ENCODE results near the gene SCLT1. TPM values are rescaled to one million over a fixed set of nuclear protein-coding genes. Genes with fewer than 3 reads are reported as not detected.

Gene SCLT1
- total and polyA plus RNA-seq, 3 donors from 2014 or later = 5.9 to 25.3 (median 17.5) TPM

- no peak for DNase-seq
- Histone ChIP-seq H3K4me1 (no peaks in the 10 kb centered on the region), H3K4me3 (no peak overlapping the region), H3K36me3 (ENCODE audit: low read depth, missing control alignments) (no peaks in the 10 kb centered on the region), H3K27me3 (no peaks in the 10 kb centered on the region), H3K27ac (no peak overlapping the region), H3K9me3 (no peaks in the 10 kb centered on the region)
- TF ChIP-seq POLR2A (IDR thresholded peaks at IDR 0.05) (no peak), CTCF (IDR thresholded peaks at IDR 0.05) (no peak)
- intact Hi-C loops (cut with DNase I; ENCODE audit: low total_unique reads) = no loop called here
Measured at GRCh38 chr4:128979934-128980333, 113.4 kb downstream of the SCLT1 start.

- H3K4me1 ChIP-seq = no peaks in the 10 kb centered on the region
- H3K4me3 ChIP-seq = no peak overlapping the region
- no peak for DNase-seq
- no peaks in the 10 kb centered on the region for H3K27me3 ChIP-seq
- intact Hi-C loops (cut with DNase I; ENCODE audit: low total_unique reads) = no loop called here
- H3K36me3 ChIP-seq (ENCODE audit: low read depth, missing control alignments) = no peaks in the 10 kb centered on the region
- WGBS, 2 donors = 82 to 83% methylated on average over 1 of the region's 1 CpG
- H3K27ac ChIP-seq = no peak overlapping the region
- H3K9me3 ChIP-seq = no peaks in the 10 kb centered on the region
- TF ChIP-seq CTCF (IDR thresholded peaks at IDR 0.05) = no peak
- TF ChIP-seq POLR2A (IDR thresholded peaks at IDR 0.05) = no peak
Measured at GRCh38 chr4:128978985-128979384, 114.4 kb downstream of the SCLT1 start.

GRCh38 chr4:128974136-128974581 is 119.2 kb downstream of the SCLT1 start:
- no peak overlapping the region for H3K4me3 ChIP-seq
- intact Hi-C loops (cut with DNase I; ENCODE audit: low total_unique reads) = no loop called here
- H3K4me1 ChIP-seq = no peaks in the 10 kb centered on the region
- no peaks in the 10 kb centered on the region for H3K27me3 ChIP-seq
- no peaks in the 10 kb centered on the region for H3K36me3 ChIP-seq (ENCODE audit: low read depth, missing control alignments)
- no peak overlapping the region for H3K27ac ChIP-seq
- DNase-seq = no peak
- TF ChIP-seq POLR2A (IDR thresholded peaks at IDR 0.05) (no peak), CTCF (IDR thresholded peaks at IDR 0.05) (no peak)
- H3K9me3 ChIP-seq = no peaks in the 10 kb centered on the region
- WGBS, 2 donors = 52 to 59% methylated on average over 2 of the region's 2 CpGs

DNA sequence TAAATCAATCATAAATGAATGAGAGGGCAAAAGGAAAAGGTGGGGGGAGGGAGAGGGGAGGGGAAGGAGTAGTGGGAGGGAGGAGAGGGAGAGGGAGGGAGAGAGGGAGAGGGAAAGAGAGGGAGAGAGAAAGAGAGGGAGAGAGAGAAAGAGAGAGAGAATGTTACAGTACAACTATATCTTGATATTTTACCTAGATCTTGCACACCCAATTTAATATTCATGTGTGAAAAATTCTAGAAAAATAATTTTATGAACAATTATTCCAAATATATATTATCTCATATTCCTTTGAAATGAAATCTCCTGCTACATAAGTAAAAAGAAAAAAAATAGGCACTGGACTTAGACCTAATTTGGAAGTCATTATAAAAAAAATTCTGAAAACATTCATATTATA is 120.0 kb downstream of the SCLT1 start:
- Histone ChIP-seq H3K27ac (no peak overlapping the region), H3K4me3 (no peak overlapping the region), H3K27me3 (no peaks in the 10 kb centered on the region), H3K36me3 (ENCODE audit: low read depth, missing control alignments) (no peaks in the 10 kb centered on the region), H3K4me1 (no peaks in the 10 kb centered on the region), H3K9me3 (no peaks in the 10 kb centered on the region)
- no peak for DNase-seq
- no peak for TF ChIP-seq CTCF (IDR thresholded peaks at IDR 0.05)
- no peak for TF ChIP-seq POLR2A (IDR thresholded peaks at IDR 0.05)
- intact Hi-C loops (cut with DNase I; ENCODE audit: low total_unique reads) = no loop called here

- no peaks in the 10 kb centered on the region for H3K9me3 ChIP-seq
- TF ChIP-seq CTCF (IDR thresholded peaks at IDR 0.05) (no peak), POLR2A (IDR thresholded peaks at IDR 0.05) (no peak)
- no peaks in the 10 kb centered on the region for H3K36me3 ChIP-seq (ENCODE audit: low read depth, missing control alignments)
- DNase-seq = no peak
- H3K27me3 ChIP-seq = no peaks in the 10 kb centered on the region
- H3K4me1 ChIP-seq = no peaks in the 10 kb centered on the region
- H3K27ac ChIP-seq = no peak overlapping the region
- intact Hi-C loops (cut with DNase I; ENCODE audit: low total_unique reads) = no loop called here
- H3K4me3 ChIP-seq = no peak overlapping the region
Measured at GRCh38 chr4:128961405-128961804, 131.9 kb downstream of the SCLT1 start.

Data from testis (tissue), 3 donors.